Esophagus muscularis mucosa (tissue), 3 donors: ENCODE results near the gene MTCH1.

Experiments used
- CTCF ChIP-seq, 3 experiments: fragments of 200-600 bp in 2 of 3; fragments of 450-650 bp in 1 of 3; sonication (generic) in 2 of 3; IDR thresholded peaks; one replicate each; pipeline ENCODE4 v1.5.1; 2017 to 2019; ENCODE audit warnings: antibody characterized with exemption in 3 of 3, mild to moderate bottlenecking in 2 of 3, moderate library complexity in 1 of 3
- POLR2A ChIP-seq: fragments of 450-650 bp; IDR thresholded peaks from one replicate; pipeline ENCODE4 v1.6.1; 2017; ENCODE audit warnings: antibody characterized with exemption, moderate library complexity, mild to moderate bottlenecking, low read depth

GRCh38 chr6:36978421-36979346 lies 7.3 kb downstream of the MTCH1 start:
- TF ChIP-seq POLR2A: no peak
- no peak for TF ChIP-seq CTCF (IDR thresholded peaks at IDR 0.05)
